Naive thymus-derived CD4-positive, alpha-beta T cell (primary cell): ENCODE measurements around the gene GRK4. TPM values are rescaled to one million over a fixed set of nuclear protein-coding genes. Genes with fewer than 3 reads are reported as not detected.

Source experiments
- ATAC-seq: fragments of 150-1000 bp; cut with Tn5 transposase; 2 replicates; pipeline ENCODE4 v1.10.0; 2021; ENCODE audit warnings: mild to moderate bottlenecking, moderate library complexity
- CTCF ChIA-PET: fragments of 350-600 bp; sonication (Branson Sonifier 250); formaldehyde crosslinking; loops from one replicate; lab custom pipeline; 2021; ENCODE audit warnings: antibody characterized with exemption; lab: Charles Lee
- POLR2A ChIA-PET: fragments of 350-600 bp; sonication (Branson Sonifier 250); formaldehyde crosslinking; loops from one replicate; lab custom pipeline; 2021; ENCODE audit warnings: antibody characterized with exemption, inconsistent platforms; lab: Charles Lee
- DNase-seq, 9 donors: peaks; one replicate each; pipeline versions ENCODE4 v3.0.0 to v3.0.0-alpha.2; 2020 to 2022; ENCODE audit warnings: mixed read lengths in 1 of 9
- H3K27ac ChIP-seq: one replicate; pipeline ENCODE4 v1.7.0; 2013; ENCODE audit warnings: mild to moderate bottlenecking, low read depth, low read length, moderate library complexity
- H3K27me3 ChIP-seq, 2 donors: one replicate each; pipeline ENCODE4 v1.7.0; 2013; ENCODE audit warnings: low read length in 2 of 2, mild to moderate bottlenecking in 2 of 2, moderate library complexity in 2 of 2; ENCODE audit not compliant: control insufficient read depth in 2 of 2, insufficient read depth in 2 of 2
- H3K36me3 ChIP-seq, 3 experiments: 1 replicate in 2 of 3; 2 replicates in 1 of 3; pipeline ENCODE4 v1.7.0; 2013; ENCODE audit warnings: low read length in 3 of 3, mild to moderate bottlenecking in 3 of 3, moderate library complexity in 1 of 3; ENCODE audit not compliant: insufficient read depth in 3 of 3, control insufficient read depth in 2 of 3
- H3K4me1 ChIP-seq, 2 donors: one replicate each; pipeline ENCODE4 v1.7.0; 2013; ENCODE audit warnings: low read length in 2 of 2, mild to moderate bottlenecking in 2 of 2, moderate library complexity in 1 of 2; ENCODE audit not compliant: control insufficient read depth in 2 of 2, insufficient read depth in 2 of 2
- H3K4me3 ChIP-seq: 2 replicates; pipeline ENCODE4 v1.7.0; 2013; ENCODE audit warnings: mild to moderate bottlenecking, low read length
- H3K9me3 ChIP-seq, 3 experiments: 1 replicate in 2 of 3; 2 replicates in 1 of 3; pipeline ENCODE4 v1.7.0; 2013; ENCODE audit warnings: low read length in 3 of 3; ENCODE audit not compliant: control insufficient read depth in 2 of 3
- H3K27ac Mint-ChIP-seq, 9 donors: one replicate each; pipeline ENCODE4 v1.8.0; 2020 to 2022; ENCODE audit warnings: mixed read lengths in 9 of 9, mild to moderate bottlenecking in 8 of 9, moderate library complexity in 5 of 9, inconsistent platforms in 2 of 9
- H3K27me3 Mint-ChIP-seq, 5 donors: one replicate each; pipeline ENCODE4 v1.8.0; 2021 to 2022; ENCODE audit warnings: mixed read lengths in 5 of 5, mild to moderate bottlenecking in 1 of 5
- H3K36me3 Mint-ChIP-seq, 5 donors: one replicate each; pipeline ENCODE4 v1.8.0; 2020 to 2022; ENCODE audit warnings: mixed read lengths in 5 of 5, mild to moderate bottlenecking in 3 of 5, inconsistent platforms in 1 of 5
- H3K4me1 Mint-ChIP-seq, 7 donors: one replicate each; pipeline ENCODE4 v1.8.0; 2020 to 2022; ENCODE audit warnings: mixed read lengths in 7 of 7, mild to moderate bottlenecking in 3 of 7, inconsistent platforms in 1 of 7
- H3K4me3 Mint-ChIP-seq, 10 donors: one replicate each; pipeline ENCODE4 v1.8.0; 2020 to 2022; ENCODE audit warnings: mild to moderate bottlenecking in 10 of 10, mixed read lengths in 10 of 10, moderate library complexity in 6 of 10, inconsistent platforms in 2 of 10
- H3K9me3 Mint-ChIP-seq, 11 donors: one replicate each; pipeline ENCODE4 v1.8.0; 2020 to 2022; ENCODE audit warnings: mixed read lengths in 11 of 11, mild to moderate bottlenecking in 4 of 11, inconsistent platforms in 1 of 11, moderate library complexity in 1 of 11
- intact Hi-C, 2 donors: fragments of 100-400 bp; cut with micrococcal nuclease; formaldehyde crosslinking; loops; one replicate each; pipeline ENCODE4 v1.15.1; 2023
- polyA plus RNA-seq, 2 donors: library from polyadenylated mRNA; unstranded; fragments of 300-500 nt; fragmentation: Illumina TruSeq; gene quantifications; one replicate each; pipeline ENCODE4 v1.2.3, GENCODE V29; 2021
- total RNA-seq, 6 experiments: library from RNA in 5 of 6; stranded (reverse) in 5 of 6; gene quantifications; 1 replicate in 5 of 6; 2 replicates in 1 of 6; pipeline ENCODE4 v1.2.3 and lab custom pipeline; 2021 to 2026

Gene GRK4
- total and polyA plus RNA-seq, 7 experiments from 2014 or later = 1.7 to 4.0 (median 2.1) TPM

DNA sequence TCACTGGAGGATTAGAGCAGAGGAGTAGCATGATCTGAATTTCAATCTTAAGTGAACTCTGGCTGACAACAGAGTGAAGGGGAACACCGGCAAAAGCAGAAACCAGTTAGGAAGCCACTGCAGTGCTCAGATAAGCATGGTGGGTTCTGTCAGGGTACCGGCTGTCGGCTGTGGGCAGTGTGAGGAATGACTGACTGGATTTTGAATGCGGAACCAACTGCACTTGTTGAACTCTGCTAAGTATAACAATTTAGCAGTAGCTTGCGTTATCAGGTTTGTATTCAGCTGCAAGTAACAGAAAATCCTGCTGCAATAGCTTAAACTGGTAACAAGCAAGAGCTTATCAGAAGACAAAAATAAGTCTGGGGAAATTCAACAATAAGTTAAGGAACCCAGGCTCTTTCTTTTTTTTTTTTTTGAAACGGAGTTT is 116.3 kb downstream of the GRK4 start:
- Mint-ChIP-seq H3K4me1 (peaks cover 39 to 75% (median 69%) of the 10 kb centered on the region in 7 donors), H3K4me3 (peak overlapping the region in 5 of 10 donors; percentile 1 to 49 (median 29)), H3K36me3 (peaks cover 0 to 18% (median 7%) of the 10 kb centered on the region in 5 donors), H3K27ac (peak overlapping the region in 1 of 9 donors; percentile 42), H3K9me3 (no peaks in the 10 kb centered on the region), H3K27me3 (no peaks in the 10 kb centered on the region)
- ChIA-PET CTCF (interaction anchor here (0.7 kb wide), 1 partner anchor 116 kb away, joined by 7 read pairs; no protein-coding TSS in a partner anchor), POLR2A (no interaction called here)
- no peaks in the 10 kb centered on the region for H3K9me3 ChIP-seq
- peaks cover 13 to 17% of the 10 kb centered on the region in 2 donors for H3K4me1 ChIP-seq
- H3K36me3 ChIP-seq = no peaks in the 10 kb centered on the region
- H3K4me3 ChIP-seq = no peak overlapping the region
- H3K27ac ChIP-seq = no peak overlapping the region
- no peaks in the 10 kb centered on the region for H3K27me3 ChIP-seq
- DNase-seq = no peak
- peak; percentile 68 for ATAC-seq
- intact Hi-C loops = loop anchor here in 1 of 2 donors (10.0 kb wide), 1 partner anchor 235 kb away; the partner anchor contains the start of gene ADD1

DNA sequence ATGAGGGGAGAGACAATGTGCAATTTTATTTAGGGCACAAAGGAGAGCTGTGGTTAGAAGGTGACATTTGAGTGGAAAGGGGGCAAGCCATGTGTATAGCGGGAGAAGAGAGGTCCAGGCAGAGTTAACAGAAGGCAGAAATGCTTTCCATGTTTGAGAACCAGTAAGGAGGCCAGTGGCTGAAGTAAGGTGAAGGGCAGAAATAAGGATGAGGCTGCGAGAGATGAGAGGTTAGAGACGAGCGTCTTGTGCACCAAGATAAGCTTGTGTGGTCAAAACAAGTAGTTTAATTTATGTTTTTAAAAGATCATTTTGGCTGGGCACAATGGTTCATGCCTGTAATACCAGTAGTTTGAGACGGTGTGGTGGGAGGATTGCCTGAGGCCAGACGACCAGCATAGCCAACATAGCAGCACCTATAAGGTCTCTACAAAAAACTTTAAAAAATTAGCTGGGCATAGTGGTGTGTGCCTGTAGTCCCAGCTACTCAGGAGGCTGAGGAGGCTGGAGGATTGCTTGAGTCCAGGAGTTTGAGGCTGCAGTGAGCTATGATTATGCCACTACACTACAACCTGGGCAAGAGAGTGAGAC is 119.6 kb downstream of the GRK4 start:
- H3K27me3 ChIP-seq = no peaks in the 10 kb centered on the region
- no peak overlapping the region for H3K4me3 ChIP-seq
- no peak for DNase-seq
- Mint-ChIP-seq H3K4me1 (peaks cover 40 to 60% (median 56%) of the 10 kb centered on the region in 7 donors), H3K27ac (peak overlapping the region in 4 of 9 donors; percentile 1 to 46 (median 28)), H3K4me3 (peak overlapping the region in 1 of 10 donors; percentile 16), H3K9me3 (no peaks in the 10 kb centered on the region), H3K36me3 (peaks cover 0 to 24% (median 11%) of the 10 kb centered on the region in 5 donors), H3K27me3 (no peaks in the 10 kb centered on the region)
- no peak overlapping the region for H3K27ac ChIP-seq
- H3K36me3 ChIP-seq = peaks cover 0 to 10% (median 0%) of the 10 kb centered on the region in 3 experiments
- no peaks in the 10 kb centered on the region for H3K9me3 ChIP-seq
- ATAC-seq = no peak
- ChIA-PET CTCF (no interaction called here), POLR2A (no interaction called here)
- H3K4me1 ChIP-seq = peaks cover 6 to 8% of the 10 kb centered on the region in 2 donors
- intact Hi-C loops = no loop called here

- Histone ChIP-seq H3K4me1 (peaks cover 6 to 7% of the 10 kb centered on the region in 2 donors), H3K27me3 (no peaks in the 10 kb centered on the region), H3K36me3 (peaks cover 0 to 16% (median 0%) of the 10 kb centered on the region in 3 experiments), H3K27ac (no peak overlapping the region), H3K4me3 (no peak overlapping the region), H3K9me3 (no peaks in the 10 kb centered on the region)
- no peak for DNase-seq
- Mint-ChIP-seq H3K27ac (peak overlapping the region in 5 of 9 donors; percentile 4 to 56 (median 26)), H3K9me3 (no peaks in the 10 kb centered on the region), H3K36me3 (peaks cover 0 to 28% (median 11%) of the 10 kb centered on the region in 5 donors), H3K4me3 (peak overlapping the region in 2 of 10 donors; percentile 10 to 12), H3K4me1 (peaks cover 40 to 58% (median 53%) of the 10 kb centered on the region in 7 donors), H3K27me3 (no peaks in the 10 kb centered on the region)
- ChIA-PET POLR2A (no interaction called here), CTCF (no interaction called here)
- ATAC-seq = no peak
- intact Hi-C loops = no loop called here
Observed at GRCh38 chr4:3083732-3084131, 120.4 kb downstream of the GRK4 start.

- Mint-ChIP-seq H3K36me3 (peaks cover 0 to 35% (median 13%) of the 10 kb centered on the region in 5 donors), H3K27ac (peak overlapping the region in 1 of 9 donors; percentile 50), H3K4me3 (no peak overlapping the region), H3K4me1 (peaks cover 27 to 42% (median 34%) of the 10 kb centered on the region in 7 donors), H3K27me3 (no peaks in the 10 kb centered on the region), H3K9me3 (no peaks in the 10 kb centered on the region)
- no peaks in the 10 kb centered on the region for H3K27me3 ChIP-seq
- ChIA-PET POLR2A (no interaction called here), CTCF (no interaction called here)
- no peak overlapping the region for H3K4me3 ChIP-seq
- peaks cover 0 to 24% (median 0%) of the 10 kb centered on the region in 3 experiments for H3K36me3 ChIP-seq
- H3K4me1 ChIP-seq = peaks cover 6 to 7% of the 10 kb centered on the region in 2 donors
- intact Hi-C loops = no loop called here
- H3K9me3 ChIP-seq = no peaks in the 10 kb centered on the region
- DNase-seq = no peak
- no peak overlapping the region for H3K27ac ChIP-seq
- no peak for ATAC-seq
Observed at GRCh38 chr4:3085948-3086670, 122.7 kb downstream of the GRK4 start.

DNA sequence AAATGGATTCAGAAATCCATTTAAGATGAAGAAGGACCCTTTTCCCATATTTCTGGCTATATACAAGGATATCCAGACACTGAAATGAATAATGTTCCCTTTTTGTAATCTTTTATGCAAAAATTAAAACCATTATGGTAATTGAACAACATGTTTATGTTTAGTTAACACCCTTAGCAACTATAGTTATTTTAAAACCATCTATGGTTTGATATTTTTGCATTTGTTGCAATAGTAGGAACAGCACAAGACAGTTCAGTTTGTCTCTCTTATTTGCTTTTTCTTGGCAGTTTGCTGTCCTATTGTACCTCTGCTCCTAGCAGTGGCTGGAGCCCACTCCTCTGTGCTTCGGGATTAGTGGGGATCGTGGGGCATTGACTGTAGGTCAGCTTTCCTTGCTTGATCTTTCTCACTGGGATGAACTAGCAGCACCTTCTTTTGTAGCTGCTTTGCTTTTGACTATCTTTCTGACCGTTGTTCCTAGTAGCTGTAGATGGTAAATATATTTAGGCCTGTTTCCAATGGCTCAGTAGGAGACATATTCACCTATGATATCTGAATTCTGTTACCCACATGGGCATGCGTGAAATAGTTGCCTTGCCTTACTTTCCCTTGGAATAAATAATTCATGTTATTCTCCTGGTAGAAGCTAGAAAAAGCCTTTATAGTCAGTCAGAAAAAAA is 123.9 kb downstream of the GRK4 start:
- peaks cover 25 to 41% (median 28%) of the 10 kb centered on the region in 7 donors for H3K4me1 Mint-ChIP-seq
- no peaks in the 10 kb centered on the region for H3K27me3 ChIP-seq
- H3K4me1 ChIP-seq = peaks cover 2% of the 10 kb centered on the region in 2 donors
- ATAC-seq (no peak), DNase-seq (no peak)
- H3K9me3 ChIP-seq = no peaks in the 10 kb centered on the region
- H3K36me3 Mint-ChIP-seq = peaks cover 0 to 35% (median 13%) of the 10 kb centered on the region in 5 donors
- ChIA-PET POLR2A (no interaction called here), CTCF (interaction anchor here (0.6 kb wide), 1 partner anchor 20 kb away, joined by 3 read pairs; no protein-coding TSS in a partner anchor)
- no peak overlapping the region for H3K4me3 Mint-ChIP-seq
- no peaks in the 10 kb centered on the region for H3K9me3 Mint-ChIP-seq
- intact Hi-C loops = no loop called here
- peak overlapping the region in 1 of 9 donors; percentile 28 for H3K27ac Mint-ChIP-seq
- H3K4me3 ChIP-seq = no peak overlapping the region
- no peaks in the 10 kb centered on the region for H3K27me3 Mint-ChIP-seq
- H3K36me3 ChIP-seq = peaks cover 0 to 24% (median 0%) of the 10 kb centered on the region in 3 experiments
- H3K27ac ChIP-seq = no peak overlapping the region
